Measurements from ENCODE around the gene ZBTB18. TPM values are rescaled to one million over a fixed set of nuclear protein-coding genes. Genes with fewer than 3 reads are reported as not detected.

ZBTB18 gene
- total and polyA plus RNA-seq, 2 donors (not counting 1 experiment from before 2014, with no cell fraction given), result 10.3 to 12.6 TPM

DNA sequence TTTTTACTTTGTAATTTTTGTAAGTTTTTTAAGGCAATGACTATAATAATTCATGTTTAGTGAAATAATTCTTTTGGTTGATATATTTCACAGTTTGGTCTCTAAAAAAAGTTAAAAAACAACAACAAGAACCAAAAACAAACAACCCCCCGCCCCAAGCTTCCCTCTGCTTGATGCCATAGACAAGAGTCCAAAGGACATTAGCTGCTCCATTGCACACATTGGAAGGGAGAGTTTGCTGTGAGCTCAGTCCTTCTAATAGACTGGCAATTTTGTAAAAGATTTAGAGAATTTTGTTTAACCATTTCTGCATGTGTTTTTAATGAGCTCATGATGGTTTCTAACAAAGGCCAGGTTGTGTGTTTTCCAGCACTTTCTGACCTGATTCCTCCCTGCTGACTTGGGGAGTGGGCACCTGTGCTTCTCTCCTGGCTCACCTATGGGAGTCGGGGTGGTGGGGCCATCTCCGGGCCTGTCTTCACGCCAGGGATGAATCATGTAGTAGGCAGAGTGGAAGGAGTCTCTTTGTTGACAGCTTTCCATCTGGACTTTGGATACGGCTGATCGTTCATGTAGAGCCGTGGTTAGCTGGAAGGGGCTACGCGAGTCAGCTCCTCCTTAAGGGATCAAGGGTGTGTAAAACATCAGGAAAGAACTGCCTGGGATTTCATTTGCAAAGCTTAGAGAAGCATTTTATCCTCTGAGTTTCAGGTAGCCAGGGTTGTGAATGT lies 14.1 kb downstream of the ZBTB18 start:
- H3K27ac ChIP-seq (ENCODE audit: insufficient read depth, low read length), result no peak overlapping the region
- no peak overlapping the region for H3K4me3 ChIP-seq (replicated peaks in 1 of 4; ENCODE audit: control extremely low read depth in 1 of 4, insufficient read depth in 1 of 4, low read depth in 3 of 4, low read length in 4 of 4)
- no peak overlapping the region for H3K4me2 ChIP-seq (ENCODE audit: extremely low read depth, insufficient read depth, low read length)
- no peak overlapping the region for H3K9ac ChIP-seq (ENCODE audit: insufficient read depth, low read length)
- no peak overlapping the region for H2AFZ ChIP-seq (ENCODE audit: low read length)
- H3K27me3 ChIP-seq (ENCODE audit: control insufficient read depth, insufficient read depth, low read length), result no peaks in the 10 kb centered on the region
- H3K9me3 ChIP-seq (ENCODE audit: control insufficient read depth, insufficient read depth, low read depth, low read length), result no peaks in the 10 kb centered on the region
- H3K36me3 ChIP-seq (ENCODE audit: control insufficient read depth, insufficient read depth, low read length), result no peaks in the 10 kb centered on the region
- no peaks in the 10 kb centered on the region for H4K20me1 ChIP-seq (ENCODE audit: control insufficient read depth, extremely low read depth, insufficient read depth, low read length)
- DNase-seq (ENCODE audit: low read depth in 2 of 2), result peak in 1 of 2 donors; percentile 17
- TF ChIP-seq EZH2 (IDR thresholded peaks at IDR 0.05; ENCODE audit: low read length, missing control alignments), result no peak
- TF ChIP-seq, protein P1, sequence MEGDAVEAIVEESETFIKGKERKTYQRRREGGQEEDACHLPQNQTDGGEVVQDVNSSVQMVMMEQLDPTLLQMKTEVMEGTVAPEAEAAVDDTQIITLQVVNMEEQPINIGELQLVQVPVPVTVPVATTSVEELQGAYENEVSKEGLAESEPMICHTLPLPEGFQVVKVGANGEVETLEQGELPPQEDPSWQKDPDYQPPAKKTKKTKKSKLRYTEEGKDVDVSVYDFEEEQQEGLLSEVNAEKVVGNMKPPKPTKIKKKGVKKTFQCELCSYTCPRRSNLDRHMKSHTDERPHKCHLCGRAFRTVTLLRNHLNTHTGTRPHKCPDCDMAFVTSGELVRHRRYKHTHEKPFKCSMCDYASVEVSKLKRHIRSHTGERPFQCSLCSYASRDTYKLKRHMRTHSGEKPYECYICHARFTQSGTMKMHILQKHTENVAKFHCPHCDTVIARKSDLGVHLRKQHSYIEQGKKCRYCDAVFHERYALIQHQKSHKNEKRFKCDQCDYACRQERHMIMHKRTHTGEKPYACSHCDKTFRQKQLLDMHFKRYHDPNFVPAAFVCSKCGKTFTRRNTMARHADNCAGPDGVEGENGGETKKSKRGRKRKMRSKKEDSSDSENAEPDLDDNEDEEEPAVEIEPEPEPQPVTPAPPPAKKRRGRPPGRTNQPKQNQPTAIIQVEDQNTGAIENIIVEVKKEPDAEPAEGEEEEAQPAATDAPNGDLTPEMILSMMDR (conservative IDR thresholded peaks at IDR 0.05 in 1 of 2, IDR thresholded peaks at IDR 0.05 in 1 of 2; ENCODE audit: low read depth in 1 of 2, low read length in 2 of 2), result no peak
- H3K79me2 ChIP-seq (ENCODE audit: control insufficient read depth, insufficient read depth, low read length), result no peaks in the 10 kb centered on the region
- H3K4me1 ChIP-seq (ENCODE audit: control insufficient read depth, extremely low read depth, insufficient read depth, low read length), result peaks cover 4% of the 10 kb centered on the region

DNA sequence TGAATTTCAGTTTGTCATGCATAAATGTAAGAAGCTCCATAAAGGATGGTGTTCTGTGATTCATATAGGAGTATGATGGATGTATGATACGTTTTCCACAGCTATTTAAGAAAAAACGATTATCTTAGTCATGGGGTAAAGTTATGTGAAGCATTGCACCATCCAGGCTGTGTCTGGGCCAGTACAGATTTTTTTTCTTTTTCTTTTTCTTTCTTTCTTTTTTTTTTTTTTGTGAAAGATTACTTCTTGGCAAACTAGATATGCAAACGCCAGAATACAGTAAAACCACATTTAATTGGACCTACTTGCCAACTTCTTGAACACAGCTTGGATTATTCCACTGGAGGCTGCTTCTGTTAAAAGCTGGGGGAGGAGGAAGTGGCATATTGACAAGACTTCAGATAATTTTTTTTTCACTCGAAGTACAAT lies 14.9 kb downstream of the ZBTB18 start:
- Histone ChIP-seq H3K4me3 (replicated peaks in 1 of 4; ENCODE audit: control extremely low read depth in 1 of 4, insufficient read depth in 1 of 4, low read depth in 3 of 4, low read length in 4 of 4) (no peak overlapping the region), H3K36me3 (ENCODE audit: control insufficient read depth, insufficient read depth, low read length) (no peaks in the 10 kb centered on the region), H3K9ac (ENCODE audit: insufficient read depth, low read length) (no peak overlapping the region), H4K20me1 (ENCODE audit: control insufficient read depth, extremely low read depth, insufficient read depth, low read length) (no peaks in the 10 kb centered on the region), H3K27ac (ENCODE audit: insufficient read depth, low read length) (no peak overlapping the region), H3K79me2 (ENCODE audit: control insufficient read depth, insufficient read depth, low read length) (no peaks in the 10 kb centered on the region), H3K4me1 (ENCODE audit: control insufficient read depth, extremely low read depth, insufficient read depth, low read length) (peaks cover 4% of the 10 kb centered on the region), H3K27me3 (ENCODE audit: control insufficient read depth, insufficient read depth, low read length) (no peaks in the 10 kb centered on the region), H3K4me2 (ENCODE audit: extremely low read depth, insufficient read depth, low read length) (no peak overlapping the region), H2AFZ (ENCODE audit: low read length) (no peak overlapping the region), H3K9me3 (ENCODE audit: control insufficient read depth, insufficient read depth, low read depth, low read length) (no peaks in the 10 kb centered on the region)
- DNase-seq (ENCODE audit: low read depth in 2 of 2), result peak; percentile 76 to 93
- no peak for TF ChIP-seq EZH2 (IDR thresholded peaks at IDR 0.05; ENCODE audit: low read length, missing control alignments)
- TF ChIP-seq, protein P1 (conservative IDR thresholded peaks at IDR 0.05 in 1 of 2, IDR thresholded peaks at IDR 0.05 in 1 of 2; ENCODE audit: low read depth in 1 of 2, low read length in 2 of 2), result no peak

DNA sequence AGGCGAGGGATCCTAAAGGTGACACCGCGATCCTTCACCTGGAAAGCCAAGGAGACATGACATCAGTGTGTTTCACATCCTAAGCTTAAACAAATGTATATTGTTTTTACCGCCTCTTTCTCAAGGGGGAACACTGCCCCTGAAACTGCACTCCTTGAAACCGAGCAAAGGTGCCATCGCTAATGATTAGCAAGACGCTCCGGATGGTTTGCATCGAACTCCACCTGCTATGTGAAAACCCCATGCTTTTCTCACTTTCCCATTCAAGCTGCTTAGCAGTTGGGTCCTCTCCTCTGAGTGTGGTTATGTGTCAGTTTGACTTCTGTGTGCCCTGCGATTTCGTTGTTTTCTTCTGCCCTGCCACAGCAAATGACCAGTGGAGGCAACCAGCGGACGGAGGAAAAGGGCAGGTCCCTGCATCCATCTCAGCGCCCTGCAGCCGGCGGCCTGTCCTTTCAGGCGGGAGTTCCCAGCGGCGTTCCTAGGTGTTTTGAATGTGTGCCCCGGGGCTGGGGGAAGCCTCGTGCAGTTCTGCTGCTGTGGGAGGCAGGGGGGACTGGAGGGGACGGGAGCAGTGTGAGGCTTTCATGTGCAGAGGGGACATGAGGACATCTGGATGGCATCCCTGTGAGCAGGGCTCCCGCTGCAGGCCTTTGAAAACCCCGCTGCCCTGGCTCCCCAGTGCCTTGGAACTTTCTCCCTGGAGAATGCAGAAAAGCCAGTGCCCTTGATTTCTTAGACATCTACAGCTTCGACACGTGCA lies 16.1 kb downstream of the ZBTB18 start:
- H4K20me1 ChIP-seq (ENCODE audit: control insufficient read depth, extremely low read depth, insufficient read depth, low read length), result no peaks in the 10 kb centered on the region
- no peak overlapping the region for H3K27ac ChIP-seq (ENCODE audit: insufficient read depth, low read length)
- peaks cover 4% of the 10 kb centered on the region for H3K4me1 ChIP-seq (ENCODE audit: control insufficient read depth, extremely low read depth, insufficient read depth, low read length)
- TF ChIP-seq EZH2 (IDR thresholded peaks at IDR 0.05; ENCODE audit: low read length, missing control alignments), result no peak
- TF ChIP-seq, protein P1 (conservative IDR thresholded peaks at IDR 0.05 in 1 of 2, IDR thresholded peaks at IDR 0.05 in 1 of 2; ENCODE audit: low read depth in 1 of 2, low read length in 2 of 2), result no peak
- no peaks in the 10 kb centered on the region for H3K27me3 ChIP-seq (ENCODE audit: control insufficient read depth, insufficient read depth, low read length)
- H3K4me2 ChIP-seq (ENCODE audit: extremely low read depth, insufficient read depth, low read length), result peak overlapping the region; percentile 15
- H2AFZ ChIP-seq (ENCODE audit: low read length), result no peak overlapping the region
- H3K4me3 ChIP-seq (replicated peaks in 1 of 4; ENCODE audit: control extremely low read depth in 1 of 4, insufficient read depth in 1 of 4, low read depth in 3 of 4, low read length in 4 of 4), result no peak overlapping the region
- DNase-seq (ENCODE audit: low read depth in 2 of 2), result no peak
- H3K36me3 ChIP-seq (ENCODE audit: control insufficient read depth, insufficient read depth, low read length), result no peaks in the 10 kb centered on the region
- no peak overlapping the region for H3K9ac ChIP-seq (ENCODE audit: insufficient read depth, low read length)
- H3K79me2 ChIP-seq (ENCODE audit: control insufficient read depth, insufficient read depth, low read length), result no peaks in the 10 kb centered on the region
- no peaks in the 10 kb centered on the region for H3K9me3 ChIP-seq (ENCODE audit: control insufficient read depth, insufficient read depth, low read depth, low read length)
